H4 (cell line): ENCODE measurements around the gene BCAN. TPM values are rescaled to one million over a fixed set of nuclear protein-coding genes. Genes with fewer than 3 reads are reported as not detected.

ENCODE experiments used
- DNase-seq: peaks from one replicate; pipeline ENCODE4 v3.0.0-alpha.2; 2015; ENCODE audit warnings: low spot score
- total RNA-seq: library from RNA; depleted of rRNA; stranded (reverse); fragments of >200 nt; shearing (Covaris generic); gene quantifications from 2 replicates; pipeline ENCODE4 v1.2.3, GENCODE V29; 2014

The BCAN gene
- total RNA-seq, 1 experiment from 2014 or later, result 0.06 TPM

DNA sequence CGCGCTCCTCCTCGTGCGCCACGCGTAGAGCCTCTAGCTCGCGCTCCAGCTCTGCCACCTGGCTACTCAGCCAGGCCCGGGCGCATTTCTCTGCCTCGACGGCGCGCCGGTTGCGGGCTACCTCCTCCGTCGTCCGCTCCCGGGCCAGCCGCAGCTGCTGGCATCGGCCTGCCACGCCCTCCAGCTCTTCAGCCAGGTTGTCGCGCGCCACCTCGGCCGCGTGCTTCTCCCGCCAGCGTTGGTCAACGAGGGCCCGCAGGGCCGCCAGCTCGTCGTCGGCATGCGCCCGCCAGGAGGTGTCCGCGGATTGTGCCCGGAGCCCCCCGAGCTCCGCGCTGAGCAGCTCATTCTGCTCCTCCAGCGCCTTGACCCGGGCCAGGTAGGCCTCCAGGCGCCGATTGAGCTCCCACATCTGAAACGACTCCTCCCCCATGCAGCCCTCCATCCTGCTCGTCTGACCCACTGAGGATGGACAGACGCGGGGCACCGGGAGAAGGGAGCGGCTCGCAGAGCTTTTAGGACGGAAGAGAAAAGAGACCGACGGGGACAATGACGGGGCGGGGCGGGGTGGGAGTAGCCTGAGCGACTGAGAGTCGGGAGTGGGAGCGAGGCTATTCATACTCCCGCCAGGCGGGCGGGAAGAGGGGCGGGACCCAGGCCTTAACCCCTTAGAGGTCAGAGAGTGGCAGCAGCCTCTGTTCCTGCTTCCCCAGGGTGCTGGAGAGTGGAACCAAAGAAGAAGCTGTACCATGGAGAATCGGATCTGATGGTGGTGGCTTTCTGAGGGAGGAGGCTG lies 35.1 kb downstream of the BCAN start, which contains the start of gene NES:
Gene NES, minus strand, starts transcription at position 588 of the 796 bp plus-strand sequence. Its CDS starts 143 bp downstream, at position 445.
- no peak for DNase-seq

DNA sequence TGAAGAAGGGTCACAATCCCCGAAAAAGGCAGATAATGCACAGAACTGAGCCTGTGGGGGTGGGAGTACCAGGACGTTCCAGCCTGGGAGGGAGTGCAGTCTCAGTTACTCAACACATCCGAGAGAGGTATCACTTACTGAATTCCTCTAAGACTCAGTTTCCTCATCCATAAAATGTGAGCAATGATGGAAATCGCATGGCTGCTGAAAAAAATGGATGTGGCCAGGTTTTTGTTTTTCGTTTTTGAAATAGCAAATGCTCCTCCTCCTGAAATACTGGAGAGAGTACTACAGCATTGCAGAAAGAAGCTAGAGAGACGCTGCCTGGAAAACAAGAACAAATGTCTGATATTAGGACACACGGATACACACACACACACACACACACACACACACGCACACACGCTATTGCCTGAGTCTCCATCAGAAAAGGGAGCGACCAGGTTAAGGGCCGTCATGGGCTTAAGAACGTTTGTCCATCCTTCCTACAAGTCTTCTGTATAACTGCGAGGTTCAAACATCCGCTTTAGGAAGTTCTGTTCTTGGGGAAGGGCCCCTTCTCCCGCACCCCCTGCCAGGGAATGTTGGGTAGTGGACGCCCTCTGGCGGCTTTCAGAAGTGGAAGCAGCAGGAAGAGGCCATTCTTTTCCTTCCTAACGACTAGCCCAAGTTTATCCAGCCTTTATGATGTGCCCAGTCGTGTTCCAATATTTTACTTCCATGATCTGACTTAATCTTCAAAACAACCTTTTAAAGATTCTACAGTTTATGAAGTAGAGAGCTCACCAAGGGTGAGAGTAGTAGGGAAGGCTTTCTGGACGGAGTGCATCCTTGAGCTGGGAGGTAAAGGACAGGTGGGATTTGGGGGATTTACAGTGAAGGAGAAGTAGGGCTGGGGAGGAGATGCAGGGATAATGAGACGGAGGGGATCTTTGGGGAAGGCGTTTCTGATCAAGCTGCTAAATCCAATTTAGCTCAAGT lies 36.0 kb downstream of the BCAN start:
- DNase-seq, result peak; percentile 62

DNA sequence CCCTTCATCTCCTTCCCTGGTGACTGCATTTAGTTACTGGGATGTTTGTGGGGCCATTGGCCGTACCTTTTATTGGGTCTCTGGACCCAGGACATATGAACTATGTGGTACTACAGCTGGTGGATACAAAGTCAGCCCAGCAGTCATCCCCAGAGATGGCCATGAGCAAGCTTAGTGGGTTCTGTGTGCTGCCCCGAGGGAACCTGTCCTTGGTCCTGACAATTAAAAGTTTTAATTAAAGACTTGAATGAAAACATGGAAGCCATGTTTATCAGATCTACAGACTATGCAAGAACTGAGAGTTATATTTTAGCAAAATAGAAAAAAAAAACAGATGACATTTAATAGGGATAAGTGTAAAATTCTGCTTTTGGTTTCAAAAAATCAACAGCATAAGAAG lies 38.1 kb downstream of the BCAN start:
- DNase-seq, result no peak

DNA sequence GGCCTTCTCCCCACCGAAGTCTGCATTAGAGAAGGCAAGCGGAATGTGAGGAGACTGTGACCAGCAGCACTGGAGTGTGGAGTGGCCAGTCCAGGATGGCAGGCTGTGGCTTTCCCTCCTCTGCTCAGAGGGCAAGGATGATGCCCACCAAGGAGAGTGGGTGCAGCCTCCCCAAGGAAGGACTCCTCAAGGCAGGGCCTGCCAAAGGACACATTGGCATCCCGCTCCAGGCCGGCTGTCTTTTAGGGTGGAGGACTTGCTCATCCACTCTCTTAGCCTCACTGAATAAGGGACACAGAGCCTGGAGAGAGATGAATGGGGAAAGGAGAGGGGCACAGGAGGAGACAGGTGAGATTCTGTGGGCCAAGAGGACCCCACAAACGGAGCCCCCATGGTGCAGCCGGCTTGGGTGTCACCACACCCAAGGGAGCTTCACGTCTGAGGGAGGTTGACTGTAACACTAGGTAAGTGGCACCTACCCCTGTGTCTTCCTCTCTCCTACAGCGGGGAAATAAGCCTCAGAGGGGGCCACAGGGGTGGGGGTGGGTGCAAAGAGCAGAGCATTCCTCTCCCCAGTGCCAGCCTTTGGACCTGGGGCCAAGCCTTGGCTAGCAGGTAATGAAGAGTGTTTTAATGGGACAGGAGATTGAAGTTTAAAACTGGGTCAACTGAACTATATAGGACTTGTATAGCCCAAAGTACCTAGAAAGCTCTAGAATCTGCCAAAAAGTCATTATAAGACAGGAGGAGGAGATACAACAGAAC lies 39.5 kb downstream of the BCAN start:
- no peak for DNase-seq

DNA sequence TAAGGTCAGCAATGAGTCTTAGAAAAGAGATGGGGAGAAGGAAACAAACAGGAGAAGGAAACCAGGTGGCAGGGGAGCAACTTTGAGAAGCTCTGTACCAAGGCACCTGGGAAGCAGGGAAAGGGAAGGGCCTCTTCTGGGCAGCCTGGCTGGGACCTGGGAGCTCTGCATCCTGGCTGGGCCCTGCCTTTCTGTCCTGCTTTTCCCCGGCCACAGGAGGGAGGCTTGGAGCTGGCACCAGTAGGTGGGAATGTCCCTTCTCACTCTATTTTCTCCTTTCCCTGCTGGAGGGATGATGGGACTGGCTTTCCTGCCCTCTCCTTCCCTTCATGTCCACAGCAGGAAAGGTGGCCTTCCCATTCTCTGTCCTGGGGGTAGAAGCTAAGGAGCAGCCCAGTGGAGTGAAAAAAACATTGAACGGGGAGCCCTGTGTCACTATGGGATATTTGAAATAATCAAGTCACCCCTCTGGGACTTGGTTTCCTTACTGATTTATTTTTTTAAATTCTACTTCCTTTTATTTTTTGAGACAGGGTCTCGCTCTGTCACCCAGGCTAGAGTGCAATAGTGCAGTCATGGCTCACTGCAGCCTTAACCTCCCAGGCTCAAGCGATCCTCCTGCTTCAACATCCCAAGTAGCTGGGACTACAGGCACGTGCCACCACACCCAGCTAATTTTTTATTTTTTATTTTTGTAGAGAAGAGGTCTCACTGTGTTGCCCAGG lies 40.4 kb downstream of the BCAN start:
- DNase-seq, result no peak

DNA sequence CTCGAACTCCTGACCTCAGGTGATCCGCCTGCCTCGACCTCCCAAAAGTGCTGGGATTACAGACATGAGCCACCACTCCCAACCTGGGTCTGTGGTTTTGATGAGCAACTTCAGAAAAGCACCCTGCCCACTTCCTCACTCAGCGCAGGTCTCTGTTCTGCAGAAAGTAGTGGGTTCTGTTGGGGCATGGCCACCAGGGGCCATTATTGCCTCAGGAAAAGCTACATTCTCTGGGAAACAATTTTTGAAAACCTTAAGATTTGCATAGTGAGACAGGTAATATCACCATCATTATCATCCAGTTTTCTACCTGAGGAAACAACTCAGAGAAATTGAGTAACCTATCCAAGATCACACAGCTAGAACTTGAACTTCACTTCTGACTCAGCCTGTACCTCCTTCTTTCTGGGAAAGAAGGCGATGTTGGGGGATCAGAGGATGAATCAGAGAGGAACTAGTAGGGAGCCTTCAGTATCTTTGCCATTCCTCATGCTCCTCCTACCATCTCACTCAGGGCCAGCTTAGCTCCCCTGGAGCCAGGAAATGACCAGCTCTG lies 42.4 kb downstream of the BCAN start:
- DNase-seq, result no peak

DNA sequence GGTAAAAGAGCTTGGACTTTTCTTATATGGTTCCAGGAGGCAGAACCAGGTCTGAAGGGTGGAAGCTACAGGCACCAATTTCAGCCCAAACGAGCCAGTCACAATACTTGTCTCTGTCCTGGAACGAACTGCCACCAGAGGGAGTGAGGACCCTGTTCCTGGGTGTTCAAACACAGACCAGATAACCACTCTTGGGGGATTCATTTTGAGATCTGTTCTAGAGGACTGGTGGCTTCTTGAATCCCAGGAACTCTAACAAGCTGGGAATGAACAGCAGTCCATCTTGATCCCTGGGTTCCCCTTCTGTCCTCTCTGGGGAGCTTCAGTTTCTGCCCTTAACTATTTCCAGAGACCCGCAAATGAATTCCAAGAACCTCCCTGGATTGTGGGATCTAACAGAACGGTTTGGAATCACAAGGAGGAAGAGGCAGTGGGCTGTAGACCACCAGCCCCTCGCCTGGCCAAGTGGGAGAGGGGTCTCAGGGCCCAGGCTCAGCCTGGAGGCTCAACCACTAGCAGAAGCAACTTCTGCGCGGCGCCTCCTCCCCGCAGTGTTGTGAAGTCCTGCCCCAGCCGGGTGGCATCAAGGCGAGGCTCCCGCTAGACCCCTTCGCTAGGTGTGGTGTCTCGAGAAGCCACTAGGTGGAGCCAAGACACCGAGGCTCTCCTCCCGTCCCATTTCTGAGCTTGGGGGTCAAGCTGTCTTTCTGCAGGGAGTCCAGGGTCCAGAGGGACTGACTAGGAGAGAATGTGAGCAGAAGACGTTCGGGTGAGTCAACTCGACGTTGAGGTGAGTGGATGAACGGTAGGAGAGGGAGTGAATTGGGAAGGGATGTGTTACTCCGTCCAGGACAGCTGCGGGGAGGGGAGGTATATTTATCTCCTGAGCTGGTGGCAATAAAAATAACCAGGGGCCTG lies 47.4 kb downstream of the BCAN start:
- peak; percentile 81 for DNase-seq

DNA sequence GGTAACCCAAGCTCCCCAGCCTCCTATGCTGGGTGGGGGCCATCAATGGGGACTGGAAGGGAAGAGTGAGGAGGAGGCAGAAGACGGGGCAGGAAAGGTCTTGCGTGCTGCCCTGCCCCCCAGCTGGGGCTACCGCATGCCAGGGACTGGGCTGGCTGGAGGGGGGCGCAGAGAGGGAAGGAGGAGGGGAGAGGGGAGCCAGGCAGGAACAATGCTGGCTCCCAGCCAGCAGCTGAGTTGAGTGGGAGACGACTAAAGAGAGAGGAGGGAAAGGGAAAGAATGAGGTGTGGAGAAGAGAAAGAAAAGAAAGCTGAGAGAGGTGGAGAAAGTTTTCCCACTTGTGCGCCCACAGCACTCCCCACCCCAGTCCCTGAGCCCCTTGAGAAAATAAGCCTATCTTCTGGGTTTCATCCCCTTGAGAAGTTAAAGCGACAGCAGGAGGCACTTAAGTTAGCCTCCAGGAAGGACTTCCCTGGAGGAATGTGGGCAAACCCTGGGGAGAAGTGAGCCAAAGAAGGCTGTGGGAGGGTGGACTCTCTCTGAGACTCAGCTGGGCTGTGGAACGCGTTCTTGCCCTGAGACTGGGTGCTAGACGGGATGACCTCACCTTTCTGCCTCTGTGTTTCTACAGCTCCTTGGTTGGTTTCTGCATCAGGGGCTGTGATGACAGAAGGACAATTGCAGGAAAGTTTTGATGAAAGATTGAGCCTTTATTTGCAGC lies 48.2 kb downstream of the BCAN start:
- DNase-seq, result no peak

DNA sequence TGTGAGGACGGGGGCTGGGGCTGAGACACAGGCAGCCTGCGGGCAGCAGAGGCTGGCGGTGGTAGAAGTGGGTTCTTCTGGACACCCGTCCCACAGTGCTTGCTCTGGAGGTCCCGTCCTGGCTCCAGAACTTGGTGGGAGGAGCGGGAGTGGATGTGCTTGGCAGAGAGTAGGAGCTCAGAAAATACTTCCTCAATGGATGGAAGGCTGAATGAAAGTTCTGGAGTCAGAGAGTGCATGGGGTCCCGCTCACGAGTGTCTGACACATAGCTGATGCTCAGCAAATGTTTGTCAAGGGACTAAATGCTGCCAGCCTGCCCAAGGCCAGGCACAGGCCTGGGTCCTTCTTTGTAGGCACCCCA lies 48.7 kb downstream of the BCAN start:
- no peak for DNase-seq

DNA sequence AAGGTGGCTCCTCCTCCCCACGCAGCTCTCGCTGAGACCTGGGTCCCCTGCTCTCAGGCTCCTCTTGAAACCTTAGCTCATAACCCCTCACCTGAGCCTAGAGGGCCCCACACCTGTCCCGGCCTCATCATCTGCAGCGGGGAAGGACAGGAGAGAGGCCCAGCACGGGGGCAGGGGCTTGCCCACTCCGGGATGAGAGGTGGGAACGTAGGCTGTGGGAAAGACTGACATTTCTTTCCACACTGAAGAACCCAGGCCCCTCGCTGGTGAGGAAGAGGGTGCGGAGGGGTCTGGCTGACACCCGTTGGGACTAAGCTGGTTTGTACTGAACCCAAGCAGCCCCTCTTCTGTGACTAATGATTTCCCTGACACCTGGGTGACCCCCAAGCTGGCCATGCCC lies 49.3 kb downstream of the BCAN start:
- DNase-seq, result no peak

DNA sequence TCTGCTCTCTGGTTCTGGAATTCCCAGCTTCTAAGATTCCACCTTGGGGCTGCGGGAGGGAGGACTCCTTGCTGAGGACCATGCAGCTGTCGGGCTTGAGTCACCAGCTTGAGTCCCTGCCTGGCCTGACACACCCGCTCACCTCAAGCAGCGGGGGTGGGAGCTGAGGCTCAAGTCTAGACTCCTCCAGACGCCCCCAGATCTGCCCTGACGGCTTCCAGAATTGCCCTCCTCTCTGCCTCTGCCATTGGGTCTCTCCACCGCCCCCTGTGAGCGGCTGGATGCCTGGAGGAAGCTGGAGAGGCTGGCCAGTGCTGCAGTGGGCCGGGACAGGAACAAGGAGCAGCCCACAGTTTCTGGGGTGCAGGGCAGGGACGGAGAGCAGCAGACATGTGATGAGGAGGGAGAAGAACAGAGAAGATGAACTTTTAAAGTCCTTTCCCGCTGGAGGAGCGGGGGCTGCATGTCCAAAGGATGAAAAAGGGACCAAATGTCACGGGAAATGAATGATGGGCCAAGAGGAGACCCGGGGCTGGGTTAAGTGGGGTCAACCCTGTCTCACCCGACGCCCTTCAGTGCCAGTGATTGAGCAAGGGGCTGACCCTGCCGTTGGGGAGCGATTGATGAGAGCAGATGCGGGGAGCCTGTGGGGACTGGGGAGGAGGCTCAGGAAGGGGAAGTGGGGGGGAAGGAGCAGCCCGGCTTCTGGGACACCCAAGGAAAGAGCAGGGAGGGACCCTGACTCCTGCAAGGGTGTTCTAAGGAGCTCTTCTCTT lies 49.9 kb downstream of the BCAN start:
- DNase-seq, result peak; percentile 29

DNA sequence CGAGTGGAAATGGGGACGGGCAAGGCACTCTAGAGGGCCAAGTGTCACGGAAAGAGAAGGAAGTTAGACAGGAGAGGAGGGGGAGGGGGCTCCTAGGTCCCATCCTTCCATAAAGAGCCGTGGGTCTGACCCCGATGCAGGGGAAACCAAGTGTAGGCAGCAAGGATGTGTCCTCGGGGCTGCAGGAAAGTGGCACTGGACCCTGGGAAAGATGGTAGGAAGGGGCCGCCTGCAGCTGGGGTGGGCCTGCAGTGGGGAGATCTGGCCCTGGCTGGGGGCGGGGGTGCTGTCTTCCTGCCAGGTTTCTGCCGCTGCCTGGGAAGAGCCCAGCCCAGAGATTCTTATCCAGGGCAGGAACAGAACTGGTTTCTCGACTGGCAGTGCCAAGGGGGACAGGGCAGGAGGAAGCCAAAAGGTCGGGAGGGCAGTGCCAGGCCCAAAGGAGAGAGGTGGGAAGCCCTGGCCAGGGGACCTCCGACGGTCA lies 50.6 kb downstream of the BCAN start:
- no peak for DNase-seq

DNA sequence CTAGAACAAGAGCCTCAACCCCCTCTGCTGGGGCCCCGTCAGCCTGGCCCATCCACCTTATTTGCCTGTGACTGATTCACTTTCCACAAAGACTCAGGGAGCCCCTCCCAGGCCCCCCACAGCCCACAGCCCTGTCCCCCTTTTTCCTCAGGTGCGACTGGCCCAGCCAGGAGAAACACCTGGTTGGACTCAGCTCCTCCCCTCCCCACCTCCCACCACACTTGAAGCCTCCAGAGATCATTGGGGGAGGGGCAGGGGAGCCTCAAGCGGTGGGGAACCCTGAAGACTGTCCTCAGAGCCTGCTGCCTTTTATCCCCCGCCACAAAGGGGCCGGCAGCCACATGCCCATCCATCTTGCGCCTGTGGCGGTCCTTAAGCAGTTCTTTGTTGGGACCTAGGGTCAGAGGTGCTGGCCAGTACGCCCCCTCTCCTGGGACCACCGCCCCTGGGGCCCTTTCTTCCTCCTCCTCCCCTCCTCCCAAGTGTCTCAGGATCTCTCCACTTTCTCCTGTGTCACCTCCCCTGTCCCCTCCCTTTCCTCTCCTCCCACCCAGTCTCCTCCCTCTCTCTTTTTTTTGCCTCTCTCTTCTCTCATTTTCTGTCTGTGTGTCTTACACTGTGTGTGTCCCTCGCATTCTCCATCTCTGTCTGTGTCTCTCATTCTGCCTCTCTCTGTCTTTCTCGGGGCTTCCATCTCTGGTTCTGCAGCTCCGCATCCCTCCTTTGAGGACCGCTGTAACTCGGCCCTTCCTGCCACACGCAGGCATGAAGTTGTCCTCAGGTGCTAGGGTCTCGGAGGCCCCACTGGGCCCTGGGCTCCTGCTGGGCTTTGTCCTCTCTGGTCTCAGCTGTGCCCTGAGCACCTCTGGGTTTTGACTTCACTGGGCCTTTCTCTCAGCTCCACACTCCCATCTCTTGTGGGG lies 51.3 kb downstream of the BCAN start:
- DNase-seq, result no peak

DNA sequence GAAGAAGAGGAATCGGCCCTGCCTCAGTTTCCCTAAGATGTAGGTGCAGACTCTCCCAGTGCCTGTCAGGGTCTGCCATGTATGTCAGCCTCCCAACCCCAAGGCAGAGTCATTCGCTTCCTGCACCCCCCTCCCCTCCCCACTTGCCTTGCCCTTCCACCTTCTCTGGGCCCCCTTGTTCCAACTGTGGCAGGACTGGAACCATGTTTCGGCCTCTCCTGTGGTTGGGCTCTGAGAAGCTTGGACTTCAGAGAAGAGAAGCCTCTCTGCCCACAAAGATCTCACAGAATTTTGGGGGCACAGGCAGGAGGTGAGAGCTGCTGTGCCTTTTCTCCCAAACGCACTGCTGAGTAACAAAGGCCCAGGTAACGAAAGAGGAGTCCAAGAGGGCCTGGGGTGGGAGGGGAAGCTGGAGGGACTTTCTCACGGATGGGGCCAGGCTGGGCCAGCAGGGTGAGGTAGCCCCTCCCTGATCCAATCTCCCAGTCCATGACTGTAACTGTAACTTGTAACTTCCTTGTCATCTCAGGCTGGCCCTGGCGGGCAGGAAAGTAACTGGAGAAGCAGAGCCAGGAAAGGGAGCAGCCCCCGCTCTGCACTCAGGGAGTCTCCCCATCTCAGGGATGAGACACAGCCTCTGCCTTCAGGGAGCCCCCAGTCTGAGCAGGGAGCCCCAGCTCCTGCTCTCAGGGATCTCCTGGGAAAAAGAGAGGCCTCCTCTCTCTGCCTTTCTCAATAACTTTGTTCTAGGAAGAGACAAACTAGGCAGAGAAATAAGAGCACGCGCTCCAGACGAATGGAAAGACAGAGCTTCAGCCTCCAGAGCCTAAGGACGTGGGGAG lies 52.2 kb downstream of the BCAN start:
- no peak for DNase-seq

DNA sequence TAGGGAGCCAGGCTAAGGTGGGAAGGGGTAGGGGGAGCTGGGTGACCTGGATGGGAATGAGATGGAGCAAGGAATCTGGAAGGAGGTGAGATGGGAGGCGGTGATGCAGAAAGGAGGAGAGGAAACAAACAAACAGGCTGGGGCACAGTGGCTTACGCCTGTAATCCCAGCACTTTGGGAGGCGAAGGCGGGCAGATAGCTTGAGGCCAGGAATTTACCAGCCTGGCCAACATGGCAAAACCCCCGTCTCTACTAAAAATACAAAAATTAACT lies 52.7 kb downstream of the BCAN start:
- no peak for DNase-seq

DNA sequence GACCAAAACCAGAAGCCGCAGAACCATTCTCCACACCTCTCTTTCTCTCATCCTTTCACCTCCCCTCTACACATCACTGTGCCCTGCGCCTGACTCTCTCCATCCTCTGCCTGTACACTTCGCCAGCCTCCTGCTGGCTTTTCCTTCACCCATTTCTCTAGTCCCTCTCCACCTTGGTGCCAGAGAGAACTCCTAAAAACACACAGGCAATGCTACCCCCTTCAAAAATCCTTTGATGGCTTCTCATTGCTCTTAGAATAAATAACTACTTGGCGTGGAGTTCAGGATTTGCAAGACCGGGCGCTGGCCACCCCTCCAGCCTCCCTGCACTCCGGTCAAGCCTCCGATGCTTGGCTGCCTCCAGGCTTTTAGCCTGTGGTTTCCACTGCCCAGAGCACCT lies 54.8 kb downstream of the BCAN start:
- DNase-seq, result no peak

DNA sequence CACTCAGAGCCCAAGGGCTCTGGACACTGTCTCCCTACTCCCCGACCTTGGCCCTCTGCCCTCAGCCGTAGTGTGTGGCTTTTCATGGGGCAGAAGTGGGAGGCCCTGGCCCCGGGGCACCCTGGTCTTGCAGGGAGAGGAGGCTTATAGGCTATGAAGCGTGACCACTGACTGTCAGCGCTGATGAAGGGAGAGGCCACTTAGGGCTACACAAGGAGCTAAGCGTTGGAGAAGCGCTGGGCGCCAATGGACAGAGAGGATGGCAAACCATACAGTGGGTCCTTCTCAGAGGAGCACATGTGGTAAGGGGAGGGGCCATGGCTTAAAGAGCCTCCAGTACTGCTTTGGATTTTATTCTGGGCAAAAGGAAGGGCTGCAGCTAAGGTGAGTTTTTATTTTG lies 55.6 kb downstream of the BCAN start:
- DNase-seq, result no peak
